ENCODE data around the gene MYL7.
A peak's percentile ranks its signal among the peaks of the same experiment; 100 is the strongest.

MYL7 gene

DNA sequence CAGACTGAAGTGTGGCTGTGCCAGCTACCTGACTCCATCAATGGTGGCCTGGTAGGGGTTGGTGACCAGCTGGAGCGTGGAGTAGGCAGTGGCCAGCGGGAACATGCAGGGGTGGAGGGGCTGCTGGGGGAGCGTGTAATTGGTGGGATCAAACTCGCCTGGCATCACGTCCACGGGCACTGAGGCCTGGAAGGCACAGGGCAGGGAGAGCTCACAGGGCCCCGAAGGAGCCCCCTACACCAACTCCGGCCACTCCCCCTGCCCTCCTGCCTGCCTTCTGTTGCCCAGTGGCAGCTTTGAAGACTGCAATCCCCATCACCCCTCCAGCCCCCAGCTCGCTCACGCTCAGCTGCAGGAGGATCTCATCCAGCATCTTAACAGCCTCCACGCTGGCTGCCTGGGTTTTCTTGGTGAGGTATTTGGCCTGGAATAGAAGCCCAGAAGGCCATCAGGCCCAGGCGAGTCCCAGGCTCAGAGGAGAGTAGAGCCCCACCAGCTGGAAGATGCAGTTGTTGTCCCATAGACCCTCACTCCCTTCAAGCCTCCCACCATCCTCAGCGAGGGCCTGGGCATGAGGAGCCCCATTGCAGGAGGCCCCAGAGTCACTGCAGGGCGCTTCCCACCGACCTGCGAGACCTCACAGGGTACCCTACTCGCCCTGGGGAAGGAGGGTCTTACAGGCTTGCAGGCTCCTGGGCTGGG lies 24.9 kb downstream of the MYL7 start:
- H3K27me3 Mint-ChIP-seq: no peaks in the 10 kb centered on the region
- H3K9me3 Mint-ChIP-seq: no peaks in the 10 kb centered on the region
- no peak overlapping the region for H3K4me3 Mint-ChIP-seq
- H3K4me1 Mint-ChIP-seq: peaks cover 21% of the 10 kb centered on the region
- peaks cover 80% of the 10 kb centered on the region for H3K36me3 Mint-ChIP-seq
- no peak overlapping the region for H3K27ac Mint-ChIP-seq
- no peak for ATAC-seq

DNA sequence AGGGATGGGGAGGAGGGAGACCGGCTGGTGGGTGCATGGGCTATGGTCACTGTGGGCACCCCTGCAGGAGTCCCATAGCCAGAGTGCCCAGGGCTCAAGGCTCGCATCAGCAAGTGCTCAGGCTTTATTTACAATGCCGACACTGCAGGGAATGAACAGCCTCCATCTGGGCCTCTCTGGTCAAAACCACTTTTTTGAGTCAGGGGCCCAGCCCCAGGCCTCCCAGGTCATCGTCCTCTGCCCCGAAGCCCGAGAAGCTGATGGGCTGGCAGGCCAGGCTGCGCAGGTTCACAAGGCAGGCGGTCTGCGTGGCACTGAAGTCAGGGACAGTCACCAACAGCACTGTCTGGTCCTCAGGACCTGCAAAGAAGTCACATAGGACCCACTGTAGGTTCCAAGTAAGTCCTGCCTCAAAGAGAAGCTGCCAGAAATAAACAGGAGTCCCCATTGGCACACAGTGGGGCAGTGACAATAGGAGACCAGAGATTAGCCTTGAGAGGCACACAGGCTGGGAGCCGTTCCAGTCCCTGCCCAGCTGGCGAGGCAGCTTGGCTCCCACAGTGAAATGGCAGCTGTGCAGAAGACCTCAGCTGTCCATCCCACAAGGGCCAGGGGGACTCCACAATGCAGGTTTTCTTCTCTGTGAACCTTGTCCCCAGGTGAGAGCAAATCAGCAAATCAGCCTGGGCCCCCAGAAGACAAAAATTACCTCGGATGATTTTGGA lies 26.4 kb downstream of the MYL7 start:
- ATAC-seq: no peak
- H3K9me3 Mint-ChIP-seq: no peaks in the 10 kb centered on the region
- H3K4me3 Mint-ChIP-seq: no peak overlapping the region
- H3K27ac Mint-ChIP-seq: no peak overlapping the region
- H3K4me1 Mint-ChIP-seq: peaks cover 16% of the 10 kb centered on the region
- no peaks in the 10 kb centered on the region for H3K27me3 Mint-ChIP-seq
- peaks cover 66% of the 10 kb centered on the region for H3K36me3 Mint-ChIP-seq

DNA sequence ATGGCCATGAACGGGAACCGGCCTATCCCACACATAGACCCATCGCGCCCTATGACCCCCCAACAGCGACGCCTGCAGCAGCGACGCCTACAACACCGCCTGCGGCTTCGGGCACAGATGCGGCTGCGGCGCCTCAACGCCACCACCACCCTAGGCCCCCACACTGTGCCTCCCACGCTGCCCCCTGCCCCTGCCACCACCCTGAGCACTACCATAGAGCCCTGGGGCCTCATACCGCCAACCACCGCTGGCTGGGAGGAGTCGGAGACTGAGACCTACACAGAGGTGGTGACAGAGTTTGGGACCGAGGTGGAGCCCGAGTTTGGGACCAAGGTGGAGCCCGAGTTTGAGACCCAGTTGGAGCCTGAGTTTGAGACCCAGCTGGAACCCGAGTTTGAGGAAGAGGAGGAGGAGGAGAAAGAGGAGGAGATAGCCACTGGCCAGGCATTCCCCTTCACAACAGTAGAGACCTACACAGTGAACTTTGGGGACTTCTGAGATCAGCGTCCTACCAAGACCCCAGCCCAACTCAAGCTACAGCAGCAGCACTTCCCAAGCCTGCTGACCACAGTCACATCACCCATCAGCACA lies 27.3 kb downstream of the MYL7 start:
- Mint-ChIP-seq H3K27me3 (peaks cover 2% of the 10 kb centered on the region), H3K27ac (no peak overlapping the region)

DNA sequence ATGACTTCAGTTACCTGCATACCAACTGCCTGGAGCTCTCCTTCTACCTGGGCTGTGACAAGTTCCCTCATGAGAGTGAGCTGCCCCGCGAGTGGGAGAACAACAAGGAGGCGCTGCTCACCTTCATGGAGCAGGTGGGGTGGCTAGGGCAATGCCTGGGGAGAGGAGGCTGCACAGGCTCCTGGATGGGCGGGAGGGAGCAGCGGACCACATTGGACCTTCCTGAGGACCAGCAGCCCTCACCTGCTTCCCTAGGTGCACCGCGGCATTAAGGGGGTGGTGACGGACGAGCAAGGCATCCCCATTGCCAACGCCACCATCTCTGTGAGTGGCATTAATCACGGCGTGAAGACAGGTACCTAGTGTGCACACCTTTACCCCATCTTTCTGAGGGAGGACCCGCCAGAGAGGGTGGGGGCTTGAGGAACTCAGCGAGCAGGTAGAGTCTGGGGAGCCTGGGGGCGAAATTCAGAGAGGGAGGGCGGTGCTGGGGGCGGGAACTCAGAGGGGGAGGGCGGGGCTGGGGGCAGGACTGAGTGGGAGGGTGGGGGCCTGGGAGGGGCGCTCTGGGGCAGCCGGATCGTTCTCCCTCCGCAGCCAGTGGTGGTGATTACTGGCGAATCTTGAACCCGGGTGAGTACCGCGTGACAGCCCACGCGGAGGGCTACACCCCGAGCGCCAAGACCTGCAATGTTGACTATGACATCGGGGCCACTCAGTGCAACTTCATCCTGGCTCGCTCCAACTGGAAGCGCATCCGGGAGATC lies 28.0 kb downstream of the MYL7 start:
- Mint-ChIP-seq H3K36me3 (peaks cover 52% of the 10 kb centered on the region), H3K4me1 (peaks cover 6% of the 10 kb centered on the region), H3K4me3 (no peak overlapping the region), H3K9me3 (no peaks in the 10 kb centered on the region), H3K27ac (no peak overlapping the region), H3K27me3 (peaks cover 8% of the 10 kb centered on the region)
- peak; percentile 5 for ATAC-seq

More for the DNA sequence above, 27.3 kb downstream of the MYL7 start:
- Mint-ChIP-seq H3K4me1 (peaks cover 9% of the 10 kb centered on the region), H3K36me3 (peaks cover 59% of the 10 kb centered on the region), H3K4me3 (no peak overlapping the region), H3K9me3 (no peaks in the 10 kb centered on the region)
- no peak for ATAC-seq

- no peak overlapping the region for H3K4me3 Mint-ChIP-seq
- H3K9me3 Mint-ChIP-seq: no peaks in the 10 kb centered on the region
- peaks cover 10% of the 10 kb centered on the region for H3K27me3 Mint-ChIP-seq
- no peak for ATAC-seq
- no peak overlapping the region for H3K27ac Mint-ChIP-seq
- peaks cover 45% of the 10 kb centered on the region for H3K36me3 Mint-ChIP-seq
- no peaks in the 10 kb centered on the region for H3K4me1 Mint-ChIP-seq
Observed at GRCh38 chr7:44112231-44112996, 28.7 kb downstream of the MYL7 start.

DNA sequence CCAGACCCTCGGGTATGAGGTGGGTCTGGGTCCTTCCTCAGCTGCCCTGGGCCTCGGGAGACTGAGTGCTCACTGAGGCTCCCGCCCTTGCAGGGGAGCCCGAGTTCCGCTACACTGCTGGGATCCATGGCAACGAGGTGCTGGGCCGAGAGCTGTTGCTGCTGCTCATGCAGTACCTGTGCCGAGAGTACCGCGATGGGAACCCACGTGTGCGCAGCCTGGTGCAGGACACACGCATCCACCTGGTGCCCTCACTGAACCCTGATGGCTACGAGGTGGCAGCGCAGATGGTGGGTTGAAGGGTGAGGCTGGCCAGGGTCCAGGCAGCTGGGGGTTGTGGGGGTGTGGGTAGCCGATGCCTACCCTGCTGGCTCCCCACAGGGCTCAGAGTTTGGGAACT lies 29.4 kb downstream of the MYL7 start:
- no peak overlapping the region for H3K4me3 Mint-ChIP-seq
- H3K4me1 Mint-ChIP-seq: no peaks in the 10 kb centered on the region
- H3K27me3 Mint-ChIP-seq: peaks cover 10% of the 10 kb centered on the region
- H3K9me3 Mint-ChIP-seq: no peaks in the 10 kb centered on the region
- ATAC-seq: no peak
- H3K27ac Mint-ChIP-seq: no peak overlapping the region
- H3K36me3 Mint-ChIP-seq: peaks cover 38% of the 10 kb centered on the region

DNA sequence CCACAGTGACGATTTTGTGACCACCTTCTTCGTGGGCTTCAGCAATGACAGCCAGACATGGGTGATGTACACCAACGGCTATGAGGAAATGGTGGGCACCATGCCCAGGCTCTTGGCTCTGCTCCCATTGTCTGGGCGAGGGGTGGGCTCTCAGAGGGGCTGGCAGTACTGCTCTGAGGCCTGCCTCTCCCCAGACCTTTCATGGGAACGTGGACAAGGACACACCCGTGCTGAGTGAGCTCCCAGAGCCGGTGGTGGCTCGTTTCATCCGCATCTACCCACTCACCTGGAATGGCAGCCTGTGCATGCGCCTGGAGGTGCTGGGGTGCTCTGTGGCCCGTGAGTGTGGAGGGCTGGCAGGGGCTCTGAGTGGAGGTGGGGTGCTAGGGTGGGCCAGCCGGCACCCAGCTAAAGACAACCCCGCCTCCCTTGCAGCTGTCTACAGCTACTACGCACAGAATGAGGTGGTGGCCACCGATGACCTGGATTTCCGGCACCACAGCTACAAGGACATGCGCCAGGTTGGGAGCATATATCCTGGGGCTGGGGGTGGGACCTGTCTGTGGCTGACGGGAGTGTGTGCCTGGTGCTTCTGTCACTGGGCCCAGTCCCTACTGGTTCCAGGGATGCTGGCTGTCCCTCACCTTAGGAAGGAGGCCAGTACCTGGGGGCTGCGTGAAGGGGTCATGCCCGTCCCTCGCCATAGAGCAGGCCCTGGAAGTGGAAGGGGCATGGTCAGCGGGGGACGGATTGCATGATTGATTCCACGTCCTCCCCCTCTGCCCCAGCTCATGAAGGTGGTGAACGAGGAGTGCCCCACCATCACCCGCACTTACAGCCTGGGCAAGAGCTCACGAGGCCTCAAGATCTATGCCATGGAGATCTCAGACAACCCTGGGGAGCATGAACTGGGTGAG lies 30.2 kb downstream of the MYL7 start:
- ATAC-seq: no peak
- H3K4me1 Mint-ChIP-seq: peaks cover 3% of the 10 kb centered on the region
- no peak overlapping the region for H3K4me3 Mint-ChIP-seq
- H3K9me3 Mint-ChIP-seq: no peaks in the 10 kb centered on the region
- H3K36me3 Mint-ChIP-seq: peaks cover 32% of the 10 kb centered on the region
- H3K27ac Mint-ChIP-seq: no peak overlapping the region
- peaks cover 15% of the 10 kb centered on the region for H3K27me3 Mint-ChIP-seq

GRCh38 chr7:44109991-44110390 lies 31.1 kb downstream of the MYL7 start:
- no peak overlapping the region for H3K4me3 Mint-ChIP-seq
- H3K27ac Mint-ChIP-seq: no peak overlapping the region
- peaks cover 25% of the 10 kb centered on the region for H3K27me3 Mint-ChIP-seq
- peaks cover 30% of the 10 kb centered on the region for H3K36me3 Mint-ChIP-seq
- H3K9me3 Mint-ChIP-seq: no peaks in the 10 kb centered on the region
- no peak for ATAC-seq
- H3K4me1 Mint-ChIP-seq: peaks cover 13% of the 10 kb centered on the region

- ATAC-seq: no peak
- H3K9me3 Mint-ChIP-seq: no peaks in the 10 kb centered on the region
- H3K27me3 Mint-ChIP-seq: peaks cover 28% of the 10 kb centered on the region
- no peak overlapping the region for H3K4me3 Mint-ChIP-seq
- peaks cover 21% of the 10 kb centered on the region for H3K36me3 Mint-ChIP-seq
- no peak overlapping the region for H3K27ac Mint-ChIP-seq
- H3K4me1 Mint-ChIP-seq: peaks cover 16% of the 10 kb centered on the region
Observed at GRCh38 chr7:44108768-44109750, 32.1 kb downstream of the MYL7 start.

DNA sequence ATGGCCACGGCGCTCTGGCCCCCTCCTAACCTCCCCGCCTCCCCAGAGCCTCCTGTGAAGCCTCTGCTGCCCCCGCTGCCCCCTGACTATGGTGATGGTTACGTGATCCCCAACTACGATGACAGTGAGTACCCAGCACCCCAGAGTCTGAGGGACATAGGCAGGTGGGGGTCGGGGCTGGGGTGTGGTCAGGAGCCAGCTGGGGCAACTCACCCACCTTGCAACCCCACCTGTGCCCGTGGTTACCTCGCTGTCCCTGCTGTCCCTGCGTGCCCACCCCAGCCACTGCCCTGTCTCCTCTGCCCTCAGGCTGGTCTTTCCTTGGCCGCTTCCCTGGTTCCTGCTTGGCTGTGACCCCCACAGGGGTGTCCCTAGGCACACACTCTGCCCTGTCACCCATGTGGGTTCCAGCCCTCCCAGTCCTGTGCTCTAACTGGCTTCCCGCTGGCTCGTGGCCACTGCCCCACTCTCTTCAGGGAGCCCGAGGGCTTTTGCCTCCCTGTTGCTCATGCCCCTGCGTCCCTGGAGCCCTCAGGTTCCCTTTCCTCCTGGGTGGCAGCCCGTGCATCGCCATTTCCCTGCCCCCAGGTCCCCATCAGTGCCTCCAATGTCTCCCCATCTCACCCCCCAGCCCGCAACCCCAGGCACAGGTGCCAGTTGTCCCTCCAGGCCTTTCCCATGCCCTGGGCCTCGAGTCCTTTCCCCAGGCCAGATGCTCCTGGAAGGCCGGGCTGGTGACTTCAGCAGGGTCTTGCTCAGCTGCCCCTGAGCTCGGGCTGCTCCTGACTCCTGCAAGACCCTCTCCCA lies 33.0 kb downstream of the MYL7 start:
- H3K9me3 Mint-ChIP-seq: no peaks in the 10 kb centered on the region
- H3K27ac Mint-ChIP-seq: no peak overlapping the region
- no peak overlapping the region for H3K4me3 Mint-ChIP-seq

DNA sequence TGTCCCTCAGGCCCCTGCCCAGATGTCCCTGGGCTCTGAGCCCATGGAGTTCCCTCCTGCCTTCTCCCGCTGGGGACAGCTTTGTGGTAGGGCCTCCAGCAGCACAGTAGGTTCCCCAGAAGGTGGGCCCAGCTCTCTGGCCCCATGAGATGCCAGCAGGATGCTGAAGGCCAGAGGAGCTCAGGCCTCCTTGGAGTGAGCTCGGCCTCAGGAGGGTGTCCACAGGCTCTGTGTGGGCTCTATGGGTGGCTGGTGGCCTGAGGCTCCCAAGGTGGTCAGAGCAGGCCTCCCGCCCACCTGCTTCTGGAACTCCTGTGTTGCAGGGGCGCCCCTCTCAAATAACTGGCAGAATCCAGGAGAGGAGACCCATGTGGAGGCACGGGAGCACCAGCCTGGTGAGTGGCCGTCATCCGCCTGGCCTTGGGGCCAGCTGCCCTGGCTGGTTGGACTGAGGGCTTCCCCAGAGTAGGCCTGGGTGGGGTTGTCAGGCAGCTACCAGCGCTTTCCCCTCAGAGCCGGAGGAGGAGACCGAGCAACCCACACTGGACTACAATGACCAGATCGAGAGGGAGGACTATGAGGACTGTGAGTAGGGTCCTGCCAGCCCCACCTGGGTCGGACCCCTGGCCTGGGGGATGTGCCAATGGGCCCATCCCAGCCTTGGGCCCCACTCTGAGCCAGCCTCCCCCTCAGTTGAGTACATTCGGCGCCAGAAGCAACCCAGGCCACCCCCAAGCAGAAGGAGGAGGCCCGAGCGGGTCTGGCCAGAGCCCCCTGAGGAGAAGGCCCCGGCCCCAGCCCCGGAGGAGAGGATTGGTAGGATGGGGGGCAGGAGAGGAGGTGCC lies 33.8 kb downstream of the MYL7 start:
- H3K27ac Mint-ChIP-seq: no peak overlapping the region
- H3K4me1 Mint-ChIP-seq: peaks cover 26% of the 10 kb centered on the region
- H3K9me3 Mint-ChIP-seq: no peaks in the 10 kb centered on the region
- ATAC-seq: no peak
- H3K4me3 Mint-ChIP-seq: no peak overlapping the region
- H3K36me3 Mint-ChIP-seq: peaks cover 4% of the 10 kb centered on the region
- H3K27me3 Mint-ChIP-seq: peaks cover 37% of the 10 kb centered on the region

More for the DNA sequence above, 33.0 kb downstream of the MYL7 start:
- H3K36me3 Mint-ChIP-seq: peaks cover 12% of the 10 kb centered on the region
- no peak for ATAC-seq
- H3K27me3 Mint-ChIP-seq: peaks cover 34% of the 10 kb centered on the region
- peaks cover 20% of the 10 kb centered on the region for H3K4me1 Mint-ChIP-seq
